ENCODE data around the gene ERMP1. TPM values are rescaled to one million over a fixed set of nuclear protein-coding genes. Genes with fewer than 3 reads are reported as not detected.

ERMP1 gene
- polyA plus RNA-seq, 1 donor from 2014 or later = 7.8 TPM

DNA sequence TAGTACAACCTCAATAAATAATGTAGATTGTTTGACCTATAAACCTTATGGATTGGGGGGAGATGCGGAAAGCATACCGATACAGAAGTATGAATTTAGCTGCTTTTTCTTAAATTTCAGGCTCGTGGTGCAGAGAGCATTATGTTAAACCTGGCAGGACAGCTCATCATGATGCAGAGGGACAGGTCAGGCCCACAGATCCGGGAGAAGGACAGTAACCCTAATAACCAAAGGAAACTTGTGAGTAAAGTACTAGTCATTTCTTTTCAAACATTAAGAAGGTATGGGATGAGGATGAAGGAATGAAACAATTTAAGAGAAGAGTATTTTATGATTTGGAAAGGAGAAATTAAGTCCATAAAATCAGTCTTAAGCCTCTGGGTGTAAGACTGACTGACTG is 70.5 kb downstream of the ERMP1 start:
- H3K36me3 ChIP-seq (ENCODE audit: insufficient read depth, low read length) = peaks cover 9% of the 10 kb centered on the region
- H3K79me2 ChIP-seq (replicated peaks; ENCODE audit: insufficient read depth, low read length) = no peaks in the 10 kb centered on the region
- no peak overlapping the region for H3K4me3 ChIP-seq (ENCODE audit: low read length)
- no peaks in the 10 kb centered on the region for H3K9me2 ChIP-seq (ENCODE audit: insufficient read depth, low read length)
- no peaks in the 10 kb centered on the region for H3F3A ChIP-seq (ENCODE audit: insufficient read depth, low read length, poor library complexity, severe bottlenecking)
- H3K4me2 ChIP-seq (ENCODE audit: low read length) = no peak overlapping the region
- no peak overlapping the region for H3K27ac ChIP-seq (ENCODE audit: low read length)
- no peaks in the 10 kb centered on the region for H4K20me1 ChIP-seq (ENCODE audit: insufficient read depth)
- H3K9ac ChIP-seq (ENCODE audit: low read length) = no peak overlapping the region
- no peak overlapping the region for H2AFZ ChIP-seq (ENCODE audit: low read depth, low read length)
- H3K9me3 ChIP-seq (ENCODE audit: low read length) = no peaks in the 10 kb centered on the region
- TF ChIP-seq, protein P1, sequence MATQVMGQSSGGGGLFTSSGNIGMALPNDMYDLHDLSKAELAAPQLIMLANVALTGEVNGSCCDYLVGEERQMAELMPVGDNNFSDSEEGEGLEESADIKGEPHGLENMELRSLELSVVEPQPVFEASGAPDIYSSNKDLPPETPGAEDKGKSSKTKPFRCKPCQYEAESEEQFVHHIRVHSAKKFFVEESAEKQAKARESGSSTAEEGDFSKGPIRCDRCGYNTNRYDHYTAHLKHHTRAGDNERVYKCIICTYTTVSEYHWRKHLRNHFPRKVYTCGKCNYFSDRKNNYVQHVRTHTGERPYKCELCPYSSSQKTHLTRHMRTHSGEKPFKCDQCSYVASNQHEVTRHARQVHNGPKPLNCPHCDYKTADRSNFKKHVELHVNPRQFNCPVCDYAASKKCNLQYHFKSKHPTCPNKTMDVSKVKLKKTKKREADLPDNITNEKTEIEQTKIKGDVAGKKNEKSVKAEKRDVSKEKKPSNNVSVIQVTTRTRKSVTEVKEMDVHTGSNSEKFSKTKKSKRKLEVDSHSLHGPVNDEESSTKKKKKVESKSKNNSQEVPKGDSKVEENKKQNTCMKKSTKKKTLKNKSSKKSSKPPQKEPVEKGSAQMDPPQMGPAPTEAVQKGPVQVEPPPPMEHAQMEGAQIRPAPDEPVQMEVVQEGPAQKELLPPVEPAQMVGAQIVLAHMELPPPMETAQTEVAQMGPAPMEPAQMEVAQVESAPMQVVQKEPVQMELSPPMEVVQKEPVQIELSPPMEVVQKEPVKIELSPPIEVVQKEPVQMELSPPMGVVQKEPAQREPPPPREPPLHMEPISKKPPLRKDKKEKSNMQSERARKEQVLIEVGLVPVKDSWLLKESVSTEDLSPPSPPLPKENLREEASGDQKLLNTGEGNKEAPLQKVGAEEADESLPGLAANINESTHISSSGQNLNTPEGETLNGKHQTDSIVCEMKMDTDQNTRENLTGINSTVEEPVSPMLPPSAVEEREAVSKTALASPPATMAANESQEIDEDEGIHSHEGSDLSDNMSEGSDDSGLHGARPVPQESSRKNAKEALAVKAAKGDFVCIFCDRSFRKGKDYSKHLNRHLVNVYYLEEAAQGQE (IDR thresholded peaks at IDR 0.05; ENCODE audit: borderline replicate concordance) = no peak
- no peak for TF ChIP-seq EZH2 (IDR thresholded peaks at IDR 0.05; ENCODE audit: borderline replicate concordance, insufficient read depth, low read length, poor library complexity, severe bottlenecking)
- TF ChIP-seq RAD21 (conservative IDR thresholded peaks at IDR 0.05) = no peak
- no peak for TF ChIP-seq MXI1 (conservative IDR thresholded peaks at IDR 0.05; ENCODE audit: poor library complexity, severe bottlenecking)
- no peaks in the 10 kb centered on the region for H3K27me3 ChIP-seq (ENCODE audit: insufficient read depth, low read depth, low read length)

DNA sequence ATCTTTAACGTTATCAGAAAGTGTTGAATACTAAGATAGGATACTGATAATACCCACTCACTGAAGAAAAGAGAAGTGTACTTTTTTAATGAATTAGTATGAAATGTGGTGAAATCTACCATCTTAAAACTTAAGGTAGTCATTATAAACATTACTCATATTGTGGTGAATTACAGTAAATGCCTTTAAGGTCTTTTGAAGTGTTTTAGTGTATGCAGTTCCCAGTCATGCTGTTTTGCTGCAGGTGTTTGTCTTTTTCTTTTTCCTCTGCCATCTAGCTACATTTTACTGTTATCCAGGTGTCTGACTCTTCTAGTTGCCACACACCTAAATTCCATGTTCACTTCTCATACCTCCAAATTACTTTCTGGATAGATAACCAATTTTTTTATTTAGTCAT is 72.6 kb downstream of the ERMP1 start:
- TF ChIP-seq, protein P1 (IDR thresholded peaks at IDR 0.05; ENCODE audit: borderline replicate concordance) = no peak
- TF ChIP-seq EP300 (conservative IDR thresholded peaks at IDR 0.05; ENCODE audit: poor library complexity, severe bottlenecking) (no peak), POLR2AphosphoS5 (IDR thresholded peaks at IDR 0.05) (no peak)
- Histone ChIP-seq H3K9ac (ENCODE audit: low read length) (no peak overlapping the region), H3K4me2 (ENCODE audit: low read length) (no peak overlapping the region), H3K27ac (ENCODE audit: low read length) (no peak overlapping the region), H4K20me1 (ENCODE audit: insufficient read depth) (no peaks in the 10 kb centered on the region), H3F3A (ENCODE audit: insufficient read depth, low read length, poor library complexity, severe bottlenecking) (no peaks in the 10 kb centered on the region), H3K79me2 (replicated peaks; ENCODE audit: insufficient read depth, low read length) (no peaks in the 10 kb centered on the region), H3K4me3 (ENCODE audit: low read length) (no peak overlapping the region), H3K9me2 (ENCODE audit: insufficient read depth, low read length) (no peaks in the 10 kb centered on the region), H3K9me3 (ENCODE audit: low read length) (no peaks in the 10 kb centered on the region), H3K27me3 (ENCODE audit: insufficient read depth, low read depth, low read length) (no peaks in the 10 kb centered on the region), H3K36me3 (ENCODE audit: insufficient read depth, low read length) (peaks cover 10% of the 10 kb centered on the region), H2AFZ (ENCODE audit: low read depth, low read length) (no peak overlapping the region)

DNA sequence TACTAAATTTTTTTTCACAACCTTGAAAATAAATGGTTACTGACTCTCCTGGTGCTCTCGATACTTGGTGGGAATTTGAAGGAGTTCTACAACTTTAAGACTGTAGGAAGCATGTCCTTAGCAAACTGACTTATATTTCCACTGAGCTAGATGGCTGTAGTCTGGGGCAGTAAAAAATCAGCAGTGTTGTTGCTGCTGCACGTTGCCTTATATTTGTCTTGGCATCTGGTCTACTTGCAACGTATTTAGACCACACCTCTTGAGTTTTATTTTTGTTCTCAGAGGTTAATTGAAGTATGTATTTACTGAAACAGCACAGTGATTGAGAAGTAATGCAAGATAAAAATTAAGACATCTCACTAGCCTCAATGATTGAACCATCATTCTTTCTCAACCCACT is 76.3 kb downstream of the ERMP1 start:
- Histone ChIP-seq H3K4me2 (ENCODE audit: low read length) (no peak overlapping the region), H3K79me2 (replicated peaks; ENCODE audit: insufficient read depth, low read length) (no peaks in the 10 kb centered on the region), H2AFZ (ENCODE audit: low read depth, low read length) (no peak overlapping the region), H3K9ac (ENCODE audit: low read length) (no peak overlapping the region), H3F3A (ENCODE audit: insufficient read depth, low read length, poor library complexity, severe bottlenecking) (no peaks in the 10 kb centered on the region), H3K9me2 (ENCODE audit: insufficient read depth, low read length) (no peaks in the 10 kb centered on the region), H3K9me3 (ENCODE audit: low read length) (no peaks in the 10 kb centered on the region), H3K4me3 (ENCODE audit: low read length) (no peak overlapping the region), H4K20me1 (ENCODE audit: insufficient read depth) (no peaks in the 10 kb centered on the region), H3K27ac (ENCODE audit: low read length) (no peak overlapping the region), H3K36me3 (ENCODE audit: insufficient read depth, low read length) (peaks cover 10% of the 10 kb centered on the region), H3K27me3 (ENCODE audit: insufficient read depth, low read depth, low read length) (no peaks in the 10 kb centered on the region)
- TF ChIP-seq, protein P1 (IDR thresholded peaks at IDR 0.05; ENCODE audit: borderline replicate concordance) = no peak
- TF ChIP-seq EP300 (conservative IDR thresholded peaks at IDR 0.05; ENCODE audit: poor library complexity, severe bottlenecking) (no peak), SMC3 (conservative IDR thresholded peaks at IDR 0.05; ENCODE audit: poor library complexity) (no peak), MXI1 (conservative IDR thresholded peaks at IDR 0.05; ENCODE audit: poor library complexity, severe bottlenecking) (no peak), TAF1 (IDR thresholded peaks at IDR 0.05; ENCODE audit: low read depth) (no peak), RAD21 (conservative IDR thresholded peaks at IDR 0.05) (no peak), POLR2AphosphoS5 (IDR thresholded peaks at IDR 0.05) (no peak), EZH2 (IDR thresholded peaks at IDR 0.05; ENCODE audit: borderline replicate concordance, insufficient read depth, low read length, poor library complexity, severe bottlenecking) (no peak)
